Forelimb muscle (tissue), 1 donor: ENCODE data around the gene LIPA. TPM values are rescaled to one million over a fixed set of nuclear protein-coding genes. Genes with fewer than 3 reads are reported as not detected.

Experiments
- DNase-seq: peaks from one replicate; pipeline ENCODE4 v3.0.0-alpha.2; 2013; ENCODE audit warnings: low read depth
- polyA plus RNA-seq: library from polyadenylated mRNA; unstranded; fragments of 120-200 nt; gene quantifications from one replicate; pipeline ENCODE4 v1.2.1, GENCODE V29; 2013; ENCODE audit not compliant: insufficient read length

The LIPA gene
- polyA plus RNA-seq, 1 donor: 28.9 TPM

DNA sequence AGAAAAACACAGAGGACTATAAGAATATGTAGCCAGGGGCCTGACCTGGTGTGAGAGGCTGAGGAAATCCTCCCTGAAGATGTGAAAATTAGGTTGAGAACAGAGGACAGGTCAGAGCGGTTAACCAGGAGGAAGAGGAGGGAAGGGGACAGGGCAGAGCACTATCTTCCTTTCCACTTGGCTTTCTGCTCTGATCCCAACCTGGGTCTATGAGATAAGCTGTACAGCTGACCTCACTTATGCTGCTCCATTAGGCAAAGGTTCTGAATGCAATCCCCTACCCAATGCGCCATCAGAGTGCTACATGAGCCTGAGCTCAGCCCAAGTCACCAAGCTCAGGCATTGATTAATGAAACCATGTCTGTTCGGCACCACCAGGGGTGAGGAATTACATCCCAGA, 10.5 kb downstream of the LIPA start:
- DNase-seq: no peak

DNA sequence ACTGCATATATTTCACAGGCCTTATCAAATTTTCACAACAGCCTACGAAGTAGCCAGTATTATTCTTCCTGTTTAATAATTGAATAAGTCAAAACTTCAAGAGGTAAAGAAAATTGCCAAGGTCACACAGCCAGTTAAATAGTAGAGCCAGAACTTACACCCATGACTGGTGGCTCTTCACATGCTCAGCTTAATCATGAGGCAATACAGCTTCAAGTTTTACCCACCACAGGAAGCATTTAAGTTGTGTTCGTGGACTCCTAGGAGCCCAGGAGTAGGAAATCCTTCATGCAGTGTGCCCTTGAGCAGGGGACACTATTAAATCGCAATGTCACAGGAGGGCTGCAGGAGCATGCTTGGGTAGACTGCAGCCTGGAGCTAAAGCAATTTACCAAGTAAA, 11.1 kb downstream of the LIPA start:
- no peak for DNase-seq

DNA sequence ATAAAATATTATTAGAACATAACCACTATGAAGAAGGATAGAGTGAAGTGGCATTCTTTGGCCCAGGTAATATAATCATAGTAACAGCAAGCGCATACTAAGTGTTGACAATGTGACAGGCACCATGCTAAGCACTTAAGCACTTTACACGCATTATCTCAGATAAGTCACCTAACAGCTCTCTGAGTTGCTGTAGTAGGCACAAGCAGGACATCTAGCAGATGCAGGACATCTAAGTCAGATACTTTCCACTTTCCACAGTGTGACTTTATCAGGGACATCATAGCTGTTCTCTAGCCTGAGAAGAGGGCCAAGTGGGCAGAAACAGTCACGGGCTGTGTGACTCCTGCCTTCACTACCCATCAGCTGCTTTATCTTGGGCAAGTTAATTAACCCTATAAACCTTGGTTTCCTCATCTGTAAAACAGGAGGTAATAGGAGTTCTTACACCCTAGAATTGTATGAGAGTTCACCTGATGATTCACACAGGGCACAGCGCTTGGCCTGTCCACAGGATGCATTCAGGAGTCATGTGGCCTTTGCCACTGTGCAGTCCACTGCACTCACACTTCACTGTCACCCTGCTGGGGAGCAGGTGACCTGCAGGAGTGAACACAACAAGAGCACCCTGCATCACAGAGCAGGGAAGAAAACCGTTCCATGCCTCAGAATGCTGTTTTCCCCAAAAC, 12.5 kb downstream of the LIPA start:
- DNase-seq: no peak

DNA sequence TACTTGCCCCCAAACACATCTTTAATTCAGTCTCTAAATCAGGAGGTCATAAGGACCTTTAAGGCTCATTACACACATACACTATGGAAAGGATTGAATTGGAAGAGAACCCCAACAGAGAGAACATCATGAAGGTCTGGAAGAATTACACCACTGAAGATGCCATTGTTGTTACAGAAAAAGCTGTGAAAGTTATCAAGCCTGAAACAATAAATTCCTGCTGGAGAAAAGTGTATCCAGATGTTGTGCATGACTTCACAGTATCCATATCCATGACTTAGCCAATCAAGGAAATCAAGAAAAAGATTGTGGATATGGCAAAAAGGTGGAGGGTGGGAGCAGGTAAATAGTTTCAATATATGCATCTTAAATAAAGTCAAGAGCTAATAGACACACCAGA, 13.7 kb downstream of the LIPA start:
- no peak for DNase-seq

DNA sequence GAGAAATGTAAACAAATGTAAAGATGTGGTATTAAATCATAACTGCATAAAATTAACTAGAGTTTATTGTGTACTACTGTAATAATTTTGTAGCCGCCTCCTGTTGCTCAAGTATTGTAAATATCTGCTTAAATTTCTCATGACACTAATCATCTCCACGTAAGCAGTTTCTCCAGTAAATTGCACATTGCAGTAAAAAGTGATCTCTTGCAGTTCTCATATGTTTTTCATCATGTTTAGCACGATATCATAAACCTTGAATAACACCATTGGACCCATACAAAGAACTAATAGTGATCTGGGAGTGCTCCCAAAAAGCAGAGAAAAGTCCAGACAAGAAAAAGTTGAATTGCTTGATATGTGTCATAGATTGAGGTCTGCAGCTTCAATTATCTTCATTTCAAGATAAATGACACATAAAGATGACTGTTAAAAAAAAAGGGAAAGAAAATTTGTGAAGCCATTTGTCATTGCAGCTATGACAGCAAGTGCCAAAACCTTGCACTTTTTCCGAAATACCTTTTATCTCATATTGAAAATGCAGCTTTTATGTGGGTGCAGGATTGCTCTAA, 15.3 kb downstream of the LIPA start:
- DNase-seq: no peak

DNA sequence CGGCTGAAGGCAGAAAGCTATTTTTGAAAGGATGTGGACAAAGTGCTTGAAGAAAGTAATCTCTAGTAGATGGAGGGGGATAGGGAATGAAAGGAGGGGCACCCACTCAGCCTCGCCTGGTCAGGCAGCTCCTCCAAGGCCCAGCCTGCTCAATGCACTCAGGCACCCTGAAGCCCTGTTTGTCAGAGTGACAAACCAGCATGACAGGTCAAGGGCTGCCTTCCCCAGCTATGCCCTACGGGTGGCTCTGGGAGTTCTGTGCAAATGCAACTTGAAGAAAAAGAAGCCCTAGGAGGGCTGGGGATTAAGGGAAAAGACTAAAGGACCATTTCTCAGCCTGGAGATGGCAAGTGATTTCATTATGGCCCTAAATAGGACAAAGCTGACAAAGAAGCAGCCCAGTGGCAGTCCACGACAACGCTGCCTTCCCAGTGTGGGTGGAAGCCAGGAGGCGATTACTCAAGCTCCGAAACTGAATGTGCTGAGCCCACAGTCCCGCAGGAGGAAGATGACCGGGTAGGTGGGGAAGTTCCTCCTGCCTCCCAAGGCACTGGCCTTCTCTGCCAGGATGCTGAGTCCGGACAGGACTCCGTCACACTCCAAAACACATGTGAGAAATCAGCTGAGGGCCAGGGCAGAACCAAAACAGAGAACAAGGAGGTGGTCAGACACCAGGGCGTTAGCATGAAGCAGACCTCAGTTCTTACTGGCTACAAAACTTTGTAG, 16.3 kb downstream of the LIPA start:
- no peak for DNase-seq

DNA sequence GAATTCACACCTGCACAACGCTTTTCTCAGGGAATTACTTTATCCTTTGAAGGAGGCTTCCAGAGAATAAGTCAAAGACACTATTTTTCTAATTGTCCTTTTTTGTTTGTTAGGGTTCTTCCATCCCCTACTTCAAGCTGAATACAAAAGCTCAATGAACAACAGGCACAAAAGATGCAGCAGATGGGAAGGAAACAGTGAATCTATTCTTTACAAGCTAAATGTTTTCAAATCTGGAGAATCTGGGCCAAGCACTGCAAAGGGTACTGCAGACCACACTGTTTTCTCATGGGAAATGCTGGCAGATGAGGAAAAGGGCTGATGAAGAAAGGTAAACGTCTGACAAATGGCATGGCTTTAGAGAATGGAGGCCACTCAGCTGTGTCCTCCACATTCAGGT, 18.5 kb downstream of the LIPA start:
- DNase-seq: no peak

DNA sequence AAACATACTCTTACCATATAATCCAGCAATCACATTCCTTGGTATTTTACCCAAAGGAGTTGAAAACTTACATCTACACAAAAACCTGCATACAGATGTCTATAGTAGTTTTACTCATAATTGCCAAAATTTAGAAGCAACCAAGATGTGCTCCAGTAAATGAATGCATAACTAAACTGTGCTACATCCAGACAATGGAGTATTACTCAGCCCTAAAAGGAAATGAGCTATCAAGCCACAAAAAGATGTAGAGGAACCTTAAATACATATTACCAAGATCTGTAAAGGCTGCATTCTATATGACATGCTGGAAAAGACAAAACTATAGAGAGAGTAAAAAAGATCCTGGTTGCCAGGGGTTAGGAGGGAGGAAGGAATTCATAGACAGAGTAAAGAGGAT, 22.6 kb downstream of the LIPA start:
- no peak for DNase-seq

DNA sequence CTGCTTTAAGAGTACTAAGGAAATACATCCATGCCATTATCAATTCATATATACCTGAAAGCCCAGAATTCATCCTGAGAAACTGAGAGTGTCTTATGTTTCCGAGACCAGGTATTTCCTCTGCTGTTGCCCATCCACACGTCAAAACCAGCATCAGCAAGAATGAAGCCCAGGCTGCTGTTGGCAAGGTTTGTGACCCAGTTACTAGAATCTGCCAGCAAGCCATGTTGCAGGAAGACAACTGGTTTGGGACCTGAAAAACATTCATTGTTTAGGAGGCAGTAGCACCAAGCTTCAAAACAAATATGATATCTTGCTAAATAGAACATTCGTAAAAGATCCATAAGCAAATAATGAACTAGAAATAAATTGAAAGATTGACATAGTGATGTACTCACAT, 23.4 kb downstream of the LIPA start:
- DNase-seq: no peak

DNA sequence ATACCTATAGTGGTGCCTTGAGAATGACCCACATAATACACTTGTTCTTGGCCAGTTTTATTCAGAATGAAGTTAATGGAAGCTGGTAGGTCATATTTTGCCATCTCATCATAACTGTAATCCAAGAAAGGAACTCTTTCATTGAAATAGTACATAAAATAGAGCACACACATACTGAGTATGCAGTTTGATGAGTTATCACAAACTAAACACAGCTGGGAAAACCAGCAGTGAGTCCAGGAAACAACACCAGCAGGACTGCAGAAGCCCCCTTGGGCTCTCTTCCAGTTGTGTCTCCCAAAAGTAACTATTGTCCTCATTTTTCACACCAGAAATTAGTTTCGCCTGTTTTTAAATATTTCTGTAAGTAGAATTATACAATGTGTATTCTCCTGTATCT, 24.7 kb downstream of the LIPA start:
- no peak for DNase-seq

DNA sequence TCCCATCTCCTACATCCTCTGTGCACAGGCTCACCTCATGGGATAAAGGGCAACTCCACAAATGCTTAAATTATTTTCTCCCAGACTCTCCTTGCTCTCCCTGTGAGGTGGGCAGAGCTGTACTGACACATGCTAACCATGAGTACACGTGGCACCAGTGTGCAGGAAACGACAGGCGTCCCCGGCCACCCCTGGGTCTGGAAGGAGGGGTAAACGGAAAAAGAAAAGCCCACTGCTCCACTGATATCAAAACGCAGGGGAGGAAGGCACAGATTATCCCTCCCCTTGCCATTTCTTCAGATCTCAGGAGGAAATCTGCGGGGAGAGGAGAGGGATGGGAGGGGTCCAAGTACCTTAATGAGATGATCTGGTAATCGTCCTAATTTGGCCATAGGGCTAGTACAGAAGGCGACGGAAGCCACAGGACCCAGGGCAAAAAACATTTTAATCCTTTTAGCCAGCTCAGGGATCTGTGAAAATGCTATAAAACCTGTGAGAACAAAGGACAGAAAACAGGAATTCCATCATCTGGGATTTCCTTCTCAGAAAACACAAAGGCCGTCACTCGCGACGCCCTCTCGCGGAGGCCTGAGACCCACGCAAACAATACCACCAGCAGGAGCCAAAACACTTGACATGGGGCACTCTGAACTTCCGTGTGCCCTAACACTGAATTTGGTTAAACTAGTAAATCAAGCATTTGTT, 26.7 kb downstream of the LIPA start:
- no peak for DNase-seq

DNA sequence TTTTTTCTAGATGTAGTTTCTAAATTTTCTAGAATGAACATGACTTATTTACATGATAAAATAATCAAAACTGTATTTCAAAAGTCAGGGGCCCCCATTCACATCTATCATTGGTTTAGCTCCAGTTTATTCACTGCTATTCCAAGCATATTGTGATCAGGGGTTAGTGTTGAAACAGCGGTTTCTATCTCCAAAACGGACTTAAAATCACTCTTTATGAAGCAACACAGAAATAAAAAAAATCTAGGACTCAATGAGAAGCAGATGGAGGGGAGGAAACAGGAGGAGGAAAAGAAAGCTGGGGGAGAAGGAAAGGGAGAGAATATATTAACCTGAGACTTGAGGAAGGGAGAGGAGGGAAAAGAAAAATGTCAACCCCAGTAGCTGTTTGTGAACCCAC, 29.7 kb downstream of the LIPA start:
- no peak for DNase-seq

DNA sequence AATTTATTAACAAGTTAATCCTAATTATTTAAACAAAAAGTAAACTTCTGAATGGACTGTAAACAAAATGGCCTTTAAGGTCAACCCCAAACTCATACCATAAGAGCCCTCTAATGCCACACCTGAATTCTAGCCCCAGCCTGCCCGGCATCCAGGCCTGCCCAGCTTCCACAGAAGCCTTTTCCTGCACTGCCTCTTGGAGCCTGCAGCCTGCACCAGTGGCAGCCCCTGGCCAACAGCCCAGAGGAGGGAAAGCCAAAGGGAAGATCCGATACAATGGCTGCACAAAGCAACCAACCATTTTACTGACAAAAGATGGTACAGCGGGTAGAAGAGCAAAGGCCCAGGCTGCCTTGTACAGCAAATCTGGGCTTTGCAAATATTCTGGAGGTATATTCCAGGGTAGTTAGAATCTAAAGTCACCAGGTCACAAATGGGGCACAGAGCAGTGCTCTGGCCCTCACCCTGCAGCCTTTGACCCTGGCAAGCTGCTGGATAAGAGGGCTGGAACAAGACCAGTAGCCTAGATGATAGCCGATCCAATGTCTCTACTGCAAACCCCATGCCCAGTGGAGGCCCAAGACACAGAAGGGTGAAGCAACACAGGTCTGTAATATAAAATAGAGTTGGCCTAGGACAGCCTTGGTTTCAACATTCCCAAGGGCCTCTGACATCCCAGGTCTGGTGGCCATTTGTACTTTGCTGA, 31.9 kb downstream of the LIPA start:
- no peak for DNase-seq

DNA sequence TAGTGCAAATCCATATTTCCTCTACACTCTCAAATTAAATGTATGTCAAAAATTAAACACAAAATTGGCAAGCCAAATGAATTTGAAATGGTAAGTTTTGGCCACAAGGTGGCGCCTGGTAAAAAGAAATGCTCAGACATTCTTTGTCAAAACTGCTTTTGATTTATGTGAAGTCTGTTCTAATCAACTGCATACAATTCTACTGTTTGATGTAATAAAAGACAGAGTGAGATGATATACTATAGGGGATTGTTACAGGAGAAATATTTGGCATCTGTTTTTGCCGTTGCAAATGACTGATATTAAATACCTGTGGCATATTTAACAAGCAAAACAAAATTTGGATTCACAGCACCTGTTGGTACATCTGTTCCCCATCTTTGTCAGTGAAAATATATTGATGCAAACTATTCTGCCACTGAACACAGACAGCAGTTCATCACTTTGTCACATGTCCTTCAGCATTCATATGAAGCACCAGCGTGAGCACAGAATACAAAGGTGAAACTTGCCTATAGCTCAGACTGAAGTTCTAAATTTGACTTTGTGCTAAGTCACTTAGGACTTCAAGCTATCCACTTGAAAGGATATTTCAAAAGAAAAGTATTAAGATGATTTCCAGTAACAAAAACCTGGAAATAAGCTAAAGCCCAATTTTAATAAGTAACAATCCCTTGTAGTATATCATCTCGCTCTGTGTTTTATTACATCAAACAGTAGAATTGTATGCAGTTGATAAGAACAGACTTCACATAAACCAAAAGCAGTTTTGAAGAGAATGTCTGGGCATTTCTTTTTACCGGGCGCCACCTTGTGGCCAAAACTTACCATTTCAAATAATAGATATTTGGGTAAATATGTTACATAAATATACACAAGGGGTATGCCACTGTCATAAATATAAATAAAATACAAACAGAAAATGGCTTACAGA, 34.3 kb downstream of the LIPA start:
- no peak for DNase-seq

DNA sequence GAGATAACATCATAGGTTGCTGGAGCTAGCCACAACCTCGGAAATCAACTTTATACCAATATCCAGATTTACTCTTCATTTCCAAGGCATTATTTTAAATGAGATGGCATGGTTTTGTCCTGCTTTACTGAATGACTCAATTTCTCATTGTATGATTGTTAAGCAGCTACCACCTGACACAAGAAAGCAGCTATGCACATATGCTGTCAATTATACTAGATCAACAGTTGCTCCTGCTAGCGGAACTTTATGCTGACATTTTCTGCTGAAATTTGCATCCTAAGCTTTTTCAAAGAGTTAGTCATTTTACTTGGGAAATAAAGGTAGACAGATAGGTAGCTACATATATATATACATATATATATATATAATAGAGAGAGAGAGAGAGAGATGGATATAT, 35.5 kb downstream of the LIPA start:
- DNase-seq: no peak

DNA sequence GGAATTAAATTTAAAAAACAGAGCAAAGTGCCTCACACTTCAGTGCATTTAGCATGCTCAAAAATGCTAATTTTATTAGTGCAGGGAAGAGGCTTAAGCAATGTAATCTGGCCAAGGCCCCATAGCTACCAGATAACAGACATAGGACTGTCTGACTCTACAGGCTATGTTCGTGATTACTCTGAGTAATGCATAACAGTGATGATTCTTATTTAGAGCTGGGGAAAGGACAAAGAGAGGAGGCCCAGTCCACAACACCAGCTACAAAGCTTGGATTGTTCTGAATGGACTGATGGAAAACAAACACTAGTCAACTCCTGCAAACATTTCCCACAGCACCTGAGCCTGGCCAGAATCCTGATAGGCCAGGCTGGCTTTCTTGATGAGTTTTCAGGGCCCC, 36.1 kb downstream of the LIPA start:
- no peak for DNase-seq

DNA sequence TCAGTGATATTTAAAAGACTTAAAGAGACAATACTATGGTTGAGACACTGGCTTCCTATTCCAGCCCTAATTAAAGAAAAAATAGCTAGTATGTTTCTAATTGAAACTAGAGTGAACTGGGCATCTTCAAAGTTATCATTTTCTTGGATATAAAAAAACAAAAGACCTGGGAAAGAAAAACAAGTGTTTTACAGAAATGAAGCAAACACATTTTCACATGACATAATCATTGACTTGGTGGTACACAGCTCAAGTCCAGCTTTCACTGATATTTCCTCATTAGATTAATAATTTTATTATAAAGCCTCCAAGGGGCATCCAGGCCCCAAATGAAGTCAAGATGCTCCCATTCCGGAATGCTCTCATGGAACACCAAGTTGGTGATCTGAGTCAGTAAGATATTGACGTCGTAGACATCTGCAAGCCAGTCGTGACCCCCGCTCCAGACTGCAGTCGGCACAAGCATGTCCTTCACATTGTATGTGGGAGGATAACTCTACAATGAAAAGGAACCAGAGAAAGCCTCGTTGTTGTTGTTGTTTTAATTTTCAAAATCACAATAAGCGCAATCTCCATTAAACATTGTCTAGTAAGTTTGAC, 36.9 kb downstream of the LIPA start:
- DNase-seq: no peak

DNA sequence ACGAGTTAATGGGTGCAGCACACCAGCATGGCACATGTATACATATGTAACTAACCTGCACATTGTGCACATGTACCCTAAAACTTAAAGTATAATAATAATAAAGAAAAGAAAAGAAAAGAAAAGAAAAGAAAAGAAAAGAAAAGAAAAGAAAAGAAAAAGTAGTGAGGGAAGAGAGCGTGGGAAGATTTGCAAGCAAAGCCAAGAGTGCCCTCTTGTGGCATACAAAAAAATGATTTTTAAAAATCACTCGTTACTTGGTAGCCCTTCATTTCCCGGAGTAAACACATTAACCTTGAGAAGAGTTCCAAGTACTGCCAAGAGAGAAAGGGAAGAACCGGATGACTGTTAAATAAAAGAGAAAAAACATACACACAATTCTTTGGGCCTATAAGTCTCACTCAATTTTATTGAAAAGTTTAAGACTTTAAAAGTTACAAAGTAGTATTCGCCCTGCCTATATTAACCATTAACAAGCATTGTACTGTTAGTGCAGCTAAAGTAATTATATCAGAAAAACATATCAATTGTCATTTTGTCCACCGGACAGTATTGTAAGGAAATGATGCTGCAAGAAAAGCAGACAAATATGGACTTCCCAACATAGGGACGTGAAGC, 38.3 kb downstream of the LIPA start:
- DNase-seq: no peak

DNA sequence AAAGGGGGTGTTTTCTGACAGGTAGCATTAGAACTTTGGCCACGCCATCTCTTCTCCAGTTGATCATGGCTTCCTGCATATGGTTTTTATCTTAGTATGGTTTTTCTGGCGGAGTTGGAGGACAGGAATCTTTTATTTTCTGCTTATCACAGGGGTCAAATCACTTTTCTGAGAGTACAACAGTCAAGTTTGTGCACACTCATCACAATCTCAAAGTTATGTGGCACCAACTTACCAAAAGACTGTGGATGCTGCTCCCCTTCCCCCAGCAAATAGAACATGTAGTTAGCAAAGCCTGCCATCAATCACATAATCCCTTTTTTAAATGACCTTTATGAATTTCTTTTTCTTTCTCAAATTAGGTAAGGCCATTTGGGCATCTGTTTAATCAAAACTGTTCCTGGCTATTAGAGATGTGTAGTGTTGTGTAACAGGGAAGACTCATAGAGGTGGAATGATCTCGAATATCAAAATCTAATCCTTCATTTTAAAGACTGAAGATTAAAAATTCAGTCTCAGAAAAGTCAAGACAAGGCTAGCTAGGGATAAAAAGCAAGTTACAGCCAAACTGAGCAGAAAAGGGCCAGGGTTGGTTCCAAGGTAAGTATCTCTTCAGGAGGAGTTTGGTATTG, 40.7 kb downstream of the LIPA start:
- no peak for DNase-seq

DNA sequence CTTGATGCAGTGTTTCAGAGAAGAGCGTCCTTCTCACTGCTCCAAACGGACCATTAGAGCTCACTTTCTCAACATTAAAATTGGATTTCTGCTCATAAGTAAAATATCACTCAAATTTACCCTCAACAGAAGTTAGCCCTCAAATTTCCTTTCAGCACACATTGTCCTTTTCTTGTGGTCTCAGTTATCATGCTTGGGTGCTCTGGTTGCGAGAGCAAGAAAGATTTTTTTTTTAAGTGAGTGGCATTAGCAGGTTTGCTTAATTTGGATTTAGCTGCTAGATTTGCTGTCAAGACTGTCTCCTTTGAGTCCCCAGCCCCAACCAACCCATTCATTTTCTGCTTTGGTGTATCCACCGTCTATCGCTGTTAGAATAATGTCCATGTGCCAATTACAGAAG, 41.9 kb downstream of the LIPA start:
- no peak for DNase-seq
